Neuronal stem cell (in vitro differentiated cells): Measurements from ENCODE around the gene NUDT1.
A peak's percentile ranks its signal among the peaks of the same experiment; 100 is the strongest.

ENCODE experiments used
- DNase-seq: peaks from one replicate; pipeline ENCODE4 v3.0.0-alpha.2; 2013; ENCODE audit warnings: low spot score
- H2AFZ ChIP-seq: one replicate; pipeline ENCODE4 v1.6.1; 2013; ENCODE audit warnings: mild to moderate bottlenecking, low read length, inconsistent platforms
- H2AK5ac ChIP-seq: 2 replicates; pipeline ENCODE4 v1.6.1; 2013; ENCODE audit warnings: low read depth, mild to moderate bottlenecking, inconsistent platforms, low read length, moderate library complexity, mixed read lengths
- H2BK120ac ChIP-seq: 2 replicates; pipeline ENCODE4 v1.6.1; 2013; ENCODE audit warnings: low read depth, mild to moderate bottlenecking, inconsistent platforms, low read length, moderate library complexity, mixed read lengths
- H2BK12ac ChIP-seq: one replicate; pipeline ENCODE4 v1.6.1; 2013; ENCODE audit warnings: low read length, inconsistent platforms
- H2BK15ac ChIP-seq: 2 replicates; pipeline ENCODE4 v1.6.1; 2013; ENCODE audit warnings: mild to moderate bottlenecking, low read length, inconsistent platforms, mixed read lengths
- H2BK5ac ChIP-seq: one replicate; pipeline ENCODE4 v1.6.1; 2013; ENCODE audit warnings: inconsistent platforms, mild to moderate bottlenecking, low read length, moderate library complexity
- H3K14ac ChIP-seq: one replicate; pipeline ENCODE4 v1.6.1; 2013; ENCODE audit warnings: low read length, inconsistent platforms
- H3K18ac ChIP-seq: 2 replicates; pipeline ENCODE4 v1.6.1; 2013; ENCODE audit warnings: low read length, inconsistent platforms
- H3K23ac ChIP-seq: 2 replicates; pipeline ENCODE4 v1.6.1; 2013; ENCODE audit warnings: low read depth, mild to moderate bottlenecking, mixed read lengths, low read length, inconsistent platforms; ENCODE audit not compliant: poor library complexity
- H3K27ac ChIP-seq: replicated peaks from 3 replicates; pipeline ENCODE4 v1.5.1; 2013; ENCODE audit warnings: low read length, inconsistent platforms
- H3K27me3 ChIP-seq, 3 experiments: 2 replicates each; pipeline ENCODE4 v1.6.1; 2013; ENCODE audit warnings: low read length in 3 of 3, mild to moderate bottlenecking in 2 of 3, inconsistent platforms in 1 of 3, low read depth in 1 of 3, mixed read lengths in 1 of 3, moderate library complexity in 1 of 3; ENCODE audit not compliant: control insufficient read depth in 3 of 3, insufficient read depth in 3 of 3
- H3K36me3 ChIP-seq, 2 donors: replicated peaks in 1 of 2; 2 replicates each; pipeline ENCODE4 v1.6.1; 2013; ENCODE audit warnings: low read length in 2 of 2; ENCODE audit not compliant: control insufficient read depth in 2 of 2, insufficient read depth in 2 of 2
- H3K4ac ChIP-seq: 2 replicates; pipeline ENCODE4 v1.6.1; 2013; ENCODE audit warnings: inconsistent platforms, mild to moderate bottlenecking, low read length, moderate library complexity
- H3K4me1 ChIP-seq, 2 donors: 1 replicate in 1 of 2; 2 replicates in 1 of 2; pipeline ENCODE4 v1.6.1; 2013; ENCODE audit warnings: low read length in 2 of 2, low read depth in 1 of 2; ENCODE audit not compliant: control insufficient read depth in 2 of 2, insufficient read depth in 1 of 2
- H3K4me2 ChIP-seq: one replicate; pipeline ENCODE4 v1.6.1; 2013; ENCODE audit warnings: mild to moderate bottlenecking, low read length, inconsistent platforms; ENCODE audit not compliant: insufficient read depth, poor library complexity, severe bottlenecking
- H3K4me3 ChIP-seq, 2 donors: 2 replicates each; pipeline ENCODE4 v1.5.1; 2013; ENCODE audit warnings: low read length in 2 of 2, mild to moderate bottlenecking in 2 of 2, inconsistent platforms in 1 of 2, moderate library complexity in 1 of 2
- H3K79me1 ChIP-seq: one replicate; pipeline ENCODE4 v1.6.1; 2013; ENCODE audit warnings: low read depth, mild to moderate bottlenecking, inconsistent platforms, low read length, moderate library complexity
- H3K9ac ChIP-seq: one replicate; pipeline ENCODE4 v1.6.1; 2013; ENCODE audit warnings: mild to moderate bottlenecking, low read depth, low read length, inconsistent platforms; ENCODE audit not compliant: poor library complexity
- H3K9me3 ChIP-seq, 2 donors: replicated peaks in 1 of 2; 2 replicates each; pipeline versions ENCODE3 to v1.6.1; 2013; ENCODE audit warnings: low read length in 2 of 2, mild to moderate bottlenecking in 2 of 2, inconsistent platforms in 1 of 2, low read depth in 1 of 2, mixed read lengths in 1 of 2, moderate library complexity in 1 of 2; ENCODE audit not compliant: control insufficient read depth in 2 of 2, insufficient read depth in 1 of 2
- H4K8ac ChIP-seq: one replicate; pipeline ENCODE4 v1.6.1; 2013; ENCODE audit warnings: low read depth, mild to moderate bottlenecking, inconsistent platforms, low read length, moderate library complexity
- H4K91ac ChIP-seq: one replicate; pipeline ENCODE4 v1.6.1; 2013; ENCODE audit warnings: low read length, low read depth, mild to moderate bottlenecking, inconsistent platforms; ENCODE audit not compliant: poor library complexity
- WGBS, 2 donors: extraction: QIAGEN DNeasy Blood & Tissue Kit; methylation state at CpG; one replicate each; pipeline ENCODE4 v1.1.7; 2013; ENCODE audit warnings: missing lambda C conversion rate in 2 of 2, mixed read lengths in 1 of 2; ENCODE audit not compliant: insufficient read length in 2 of 2, insufficient replicate concordance in 1 of 2; ENCODE audit errors: extremely low coverage in 2 of 2; 5-methylcytosine and 5-hydroxymethylcytosine counted together

The NUDT1 gene

DNA sequence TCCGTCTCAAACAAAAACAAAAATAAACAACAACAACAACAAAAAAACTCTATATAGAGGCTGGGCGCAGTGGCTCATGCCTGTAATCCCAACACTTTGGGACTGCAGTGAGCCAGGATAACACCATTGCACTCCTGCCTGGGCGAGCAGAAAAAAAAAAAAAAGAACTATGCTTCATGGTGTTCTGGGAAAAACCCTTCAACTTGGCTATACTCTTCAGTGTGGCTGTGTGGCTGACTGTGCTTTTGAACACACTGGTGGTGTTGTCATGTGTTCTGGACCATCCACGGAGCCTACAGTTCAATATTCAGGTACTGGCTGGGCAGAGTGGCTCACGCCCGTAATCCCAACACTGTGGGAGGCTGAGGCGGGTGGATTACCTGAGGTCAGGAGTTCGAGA is 45.7 kb downstream of the NUDT1 start:
- Histone ChIP-seq H3K23ac (no peak overlapping the region), H3K18ac (no peak overlapping the region), H3K4me1 (no peaks in the 10 kb centered on the region), H2BK120ac (no peak overlapping the region), H3K79me1 (peaks cover 7% of the 10 kb centered on the region), H4K8ac (no peak overlapping the region), H3K14ac (no peak overlapping the region), H3K27me3 (no peaks in the 10 kb centered on the region), H3K9me3 (no peaks in the 10 kb centered on the region), H3K4me2 (no peak overlapping the region), H2BK5ac (no peak overlapping the region), H2BK15ac (no peak overlapping the region), H2AFZ (no peak overlapping the region), H3K27ac (no peak overlapping the region), H2BK12ac (no peak overlapping the region), H3K4me3 (no peak overlapping the region), H2AK5ac (no peak overlapping the region), H3K36me3 (peaks cover 0 to 3% of the 10 kb centered on the region in 2 donors), H3K9ac (no peak overlapping the region), H4K91ac (no peak overlapping the region), H3K4ac (no peak overlapping the region)
- DNase-seq = no peak
- no CpG with 5 or more reads among the region's 8 CpGs for WGBS, 2 donors

DNA sequence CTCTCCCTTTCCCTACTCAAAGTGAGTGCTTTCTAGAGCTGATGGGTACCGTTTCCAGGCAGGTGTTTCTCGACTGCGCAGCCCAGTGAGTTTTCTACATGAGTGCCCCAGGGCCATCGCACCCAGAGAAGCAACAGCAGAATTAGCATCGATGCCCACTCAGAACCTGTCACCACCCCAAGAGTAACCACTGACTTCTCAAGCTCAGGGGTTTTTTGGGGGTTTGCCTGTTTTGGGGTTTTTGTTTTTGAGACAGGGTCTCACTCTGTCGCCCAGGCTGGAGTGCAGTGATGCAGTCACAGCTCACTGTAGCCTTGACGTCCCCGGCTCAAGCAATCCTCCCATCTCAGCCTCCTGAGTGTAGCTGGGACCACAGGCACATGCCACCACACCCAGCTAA is 46.5 kb downstream of the NUDT1 start:
- H2BK15ac ChIP-seq = no peak overlapping the region
- WGBS, 2 donors = no CpG with 5 or more reads among the region's 8 CpGs

DNA sequence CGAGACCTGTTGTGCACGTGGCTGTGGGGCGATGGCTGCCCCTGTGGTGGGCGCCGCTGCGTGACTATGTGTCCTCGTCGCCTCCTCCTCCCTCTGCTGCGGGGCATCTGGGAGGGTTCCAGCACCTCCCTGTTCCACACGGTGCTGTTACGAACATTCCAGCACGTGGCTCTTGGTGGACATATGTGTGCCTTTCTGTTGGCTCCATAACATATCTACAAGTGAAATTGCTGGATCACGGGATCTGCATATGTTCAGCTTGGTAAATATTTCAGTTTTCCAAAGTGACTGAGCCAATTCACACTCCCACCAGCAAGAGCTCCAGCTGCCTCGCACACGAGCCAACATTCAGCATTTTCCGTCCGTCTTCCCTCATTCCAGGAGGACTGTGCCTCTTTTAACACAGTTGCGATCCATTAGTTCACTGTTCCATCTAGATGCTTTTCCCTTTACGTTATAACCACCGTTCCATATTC is 47.1 kb downstream of the NUDT1 start:
- no peak overlapping the region for H2BK12ac ChIP-seq
- H3K36me3 ChIP-seq = peaks cover 0 to 3% of the 10 kb centered on the region in 2 donors
- no peak overlapping the region for H3K18ac ChIP-seq
- no peak for DNase-seq
- no peak overlapping the region for H2BK5ac ChIP-seq
- no peak overlapping the region for H3K27ac ChIP-seq
- no peak overlapping the region for H2BK120ac ChIP-seq
- WGBS, 2 donors = no CpG with 5 or more reads among the region's 20 CpGs
- H3K14ac ChIP-seq = no peak overlapping the region
- no peak overlapping the region for H2AFZ ChIP-seq
- H3K4me1 ChIP-seq = no peaks in the 10 kb centered on the region
- H4K8ac ChIP-seq = no peak overlapping the region
- peak overlapping the region; percentile 29 for H3K23ac ChIP-seq
- H4K91ac ChIP-seq = no peak overlapping the region
- H3K4ac ChIP-seq = no peak overlapping the region
- H2BK15ac ChIP-seq = no peak overlapping the region
- H3K4me2 ChIP-seq = no peak overlapping the region
- no peaks in the 10 kb centered on the region for H3K27me3 ChIP-seq
- H3K9ac ChIP-seq = peak overlapping the region; percentile 0
- H3K79me1 ChIP-seq = peaks cover 7% of the 10 kb centered on the region
- H3K4me3 ChIP-seq = no peak overlapping the region
- no peak overlapping the region for H2AK5ac ChIP-seq
- H3K9me3 ChIP-seq = no peaks in the 10 kb centered on the region

More for the DNA sequence above, 46.5 kb downstream of the NUDT1 start:
- no peak overlapping the region for H3K4ac ChIP-seq
- H3K4me3 ChIP-seq = no peak overlapping the region
- H2AK5ac ChIP-seq = no peak overlapping the region
- H3K23ac ChIP-seq = no peak overlapping the region
- no peak overlapping the region for H2BK5ac ChIP-seq
- no peaks in the 10 kb centered on the region for H3K4me1 ChIP-seq
- no peaks in the 10 kb centered on the region for H3K9me3 ChIP-seq
- no peak overlapping the region for H2AFZ ChIP-seq
- no peak overlapping the region for H3K18ac ChIP-seq
- no peak overlapping the region for H4K91ac ChIP-seq
- H3K9ac ChIP-seq = no peak overlapping the region
- H2BK12ac ChIP-seq = no peak overlapping the region
- H4K8ac ChIP-seq = no peak overlapping the region
- H2BK120ac ChIP-seq = no peak overlapping the region
- H3K79me1 ChIP-seq = peaks cover 7% of the 10 kb centered on the region
- H3K4me2 ChIP-seq = no peak overlapping the region
- H3K27me3 ChIP-seq = no peaks in the 10 kb centered on the region
- H3K36me3 ChIP-seq = peaks cover 0 to 3% of the 10 kb centered on the region in 2 donors
- no peak overlapping the region for H3K27ac ChIP-seq
- H3K14ac ChIP-seq = no peak overlapping the region
- no peak for DNase-seq

DNA sequence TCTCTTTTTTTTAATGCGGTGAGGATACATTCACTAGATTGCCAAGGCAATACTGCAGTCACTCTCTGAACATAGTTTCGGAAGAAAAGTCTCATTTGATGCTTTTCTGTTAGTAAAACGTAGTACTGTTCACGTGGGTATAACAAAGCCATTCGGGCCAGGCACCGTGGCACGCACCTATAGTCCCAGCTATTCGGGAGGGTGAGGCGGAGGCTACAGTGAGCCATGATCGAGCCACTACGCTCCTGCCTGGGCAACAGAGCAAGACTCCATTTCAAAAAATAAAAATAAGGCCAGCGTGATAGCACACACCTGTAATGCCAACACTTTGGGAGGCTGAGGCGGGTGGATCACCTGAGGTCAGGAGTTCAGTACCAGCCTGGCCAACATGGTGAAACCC is 47.6 kb downstream of the NUDT1 start:
- H3K4me3 ChIP-seq = no peak overlapping the region
- no peak overlapping the region for H3K18ac ChIP-seq
- no peak overlapping the region for H2BK12ac ChIP-seq
- H2BK15ac ChIP-seq = no peak overlapping the region
- H3K4ac ChIP-seq = no peak overlapping the region
- no peaks in the 10 kb centered on the region for H3K27me3 ChIP-seq
- H3K4me2 ChIP-seq = no peak overlapping the region
- H3K27ac ChIP-seq = no peak overlapping the region
- DNase-seq = no peak
- H3K23ac ChIP-seq = no peak overlapping the region
- peaks cover 0 to 3% of the 10 kb centered on the region in 2 donors for H3K36me3 ChIP-seq
- H3K9me3 ChIP-seq = no peaks in the 10 kb centered on the region
- H2AFZ ChIP-seq = no peak overlapping the region
- H2BK120ac ChIP-seq = no peak overlapping the region
- no peak overlapping the region for H3K14ac ChIP-seq
- WGBS, 2 donors = no CpG with 5 or more reads among the region's 13 CpGs
- H2BK5ac ChIP-seq = no peak overlapping the region
- H3K9ac ChIP-seq = no peak overlapping the region
- peaks cover 7% of the 10 kb centered on the region for H3K79me1 ChIP-seq
- H4K91ac ChIP-seq = no peak overlapping the region
- no peaks in the 10 kb centered on the region for H3K4me1 ChIP-seq
- no peak overlapping the region for H4K8ac ChIP-seq
- H2AK5ac ChIP-seq = no peak overlapping the region
